Gastroesophageal sphincter (tissue), 3 donors: Measurements from ENCODE around the gene CLIC4.

Experiments used
- CTCF ChIP-seq, 4 experiments: fragments of 200-600 bp in 2 of 4; fragments of 450-650 bp in 2 of 4; sonication (generic) in 1 of 4; IDR thresholded peaks; one replicate each; pipeline ENCODE4 v1.5.1; 2017 to 2019; ENCODE audit warnings: antibody characterized with exemption in 4 of 4, mild to moderate bottlenecking in 2 of 4, moderate library complexity in 2 of 4
- EP300 ChIP-seq: sonication (generic); formaldehyde crosslinking; IDR thresholded peaks from one replicate; pipeline ENCODE4 v1.6.1; 2017; ENCODE audit warnings: antibody characterized with exemption, mild to moderate bottlenecking
- POLR2A ChIP-seq, 2 donors: fragments of 450-650 bp; IDR thresholded peaks; one replicate each; pipeline ENCODE4 v1.6.1; 2017; ENCODE audit warnings: antibody characterized with exemption in 2 of 2, mild to moderate bottlenecking in 2 of 2, moderate library complexity in 1 of 2
- POLR2AphosphoS5 ChIP-seq: sonication (generic); formaldehyde crosslinking; IDR thresholded peaks from one replicate; pipeline ENCODE4 v1.6.1; 2017; ENCODE audit warnings: antibody characterized with exemption

GRCh38 chr1:24872061-24872850 is 127.0 kb downstream of the CLIC4 start:
- TF ChIP-seq CTCF (IDR thresholded peaks at IDR 0.05): no peak
- no peak for TF ChIP-seq POLR2A (IDR thresholded peaks at IDR 0.05)
- TF ChIP-seq EP300: no peak
- no peak for TF ChIP-seq POLR2AphosphoS5
